ENCODE results near the gene ANTXRL. TPM values are rescaled to one million over a fixed set of nuclear protein-coding genes. Genes with fewer than 3 reads are reported as not detected.
"Not testable (repeated sequence)": the region's sequence is repeated elsewhere in the genome, so short reads cannot be mapped to it uniquely, and the experiment has no call there.

ANTXRL gene
- 0.23 TPM for polyA plus RNA-seq (ENCODE audit: insufficient read length)

GRCh38 chr10:46286991-46287693 lies at the start of gene ANTXRL:
TSS of gene ANTXRL (plus strand) at chr10:46286997. CDS start at chr10:46287263, 266 bp downstream.
- DNase-seq (ENCODE audit: low read depth): no peak

- no peak for DNase-seq (ENCODE audit: low read depth)
Observed at GRCh38 chr10:46237815-46238510, 48.8 kb upstream of the ANTXRL start.

GRCh38 chr10:46239247-46239646 lies 47.5 kb upstream of the ANTXRL start:
- DNase-seq (ENCODE audit: low read depth): no peak

- DNase-seq (ENCODE audit: low read depth): no peak
Observed at GRCh38 chr10:46239993-46240683, 46.7 kb upstream of the ANTXRL start.

- no peak for DNase-seq (ENCODE audit: low read depth)
Observed at GRCh38 chr10:46240684-46241565, 45.9 kb upstream of the ANTXRL start.

- no peak for DNase-seq (ENCODE audit: low read depth)
Observed at GRCh38 chr10:46245381-46245900, 41.4 kb upstream of the ANTXRL start.

- not testable (repeated sequence) for DNase-seq (ENCODE audit: low read depth)
Observed at GRCh38 chr10:46246400-46247180, 40.2 kb upstream of the ANTXRL start.

- no peak for DNase-seq (ENCODE audit: low read depth)
Observed at GRCh38 chr10:46247181-46247475, 39.7 kb upstream of the ANTXRL start.

GRCh38 chr10:46247808-46248569 lies 38.8 kb upstream of the ANTXRL start:
- DNase-seq (ENCODE audit: low read depth): no peak

- DNase-seq (ENCODE audit: low read depth): no peak
Observed at GRCh38 chr10:46248651-46249146, 38.1 kb upstream of the ANTXRL start.

GRCh38 chr10:46249617-46250344 lies 37.0 kb upstream of the ANTXRL start:
- DNase-seq (ENCODE audit: low read depth): not testable (repeated sequence)

GRCh38 chr10:46250481-46250880 lies 36.3 kb upstream of the ANTXRL start:
- no peak for DNase-seq (ENCODE audit: low read depth)

GRCh38 chr10:46250898-46251856 lies 35.6 kb upstream of the ANTXRL start:
- no peak for DNase-seq (ENCODE audit: low read depth)

GRCh38 chr10:46251857-46252847 lies 34.6 kb upstream of the ANTXRL start:
- no peak for DNase-seq (ENCODE audit: low read depth)

- DNase-seq (ENCODE audit: low read depth): no peak
Observed at GRCh38 chr10:46253076-46254006, 33.5 kb upstream of the ANTXRL start.

- no peak for DNase-seq (ENCODE audit: low read depth)
Observed at GRCh38 chr10:46254007-46254383, 32.8 kb upstream of the ANTXRL start.
